GM11168 (cell line): ENCODE results near the gene NSUN2.

Experiments used
- in situ Hi-C: fragments of 300-500 bp; cut with MboI; formaldehyde crosslinking; loops from one replicate; pipeline ENCODE4 v1.12.0; 2022; ENCODE audit warnings: low sequenced_read_pairs; ENCODE audit not compliant: unreplicated experiment

The NSUN2 gene

GRCh38 chr5:6586647-6587042 is 46.2 kb downstream of the NSUN2 start:
- in situ Hi-C loops = loop anchor here (25.0 kb wide), 1 partner anchor 1099 kb away; no protein-coding TSS in a partner anchor

- in situ Hi-C loops = loop anchor here (25.0 kb wide), 1 partner anchor 1099 kb away; no protein-coding TSS in a partner anchor
Observed at GRCh38 chr5:6585939-6586646, 46.8 kb downstream of the NSUN2 start.

- in situ Hi-C loops = loop anchor here (25.0 kb wide), 1 partner anchor 1098 kb away; no protein-coding TSS in a partner anchor
Observed at GRCh38 chr5:6585168-6585567, 47.7 kb downstream of the NSUN2 start.

- in situ Hi-C loops = loop anchor here (25.0 kb wide), 1 partner anchor 1097 kb away; no protein-coding TSS in a partner anchor
Observed at GRCh38 chr5:6584727-6585126, 48.1 kb downstream of the NSUN2 start.

- in situ Hi-C loops = loop anchor here (25.0 kb wide), 1 partner anchor 1097 kb away; no protein-coding TSS in a partner anchor
Observed at GRCh38 chr5:6584101-6584645, 48.7 kb downstream of the NSUN2 start.

GRCh38 chr5:6583049-6583880 is 49.6 kb downstream of the NSUN2 start:
- in situ Hi-C loops = loop anchor here (25.0 kb wide), 1 partner anchor 1096 kb away; no protein-coding TSS in a partner anchor

GRCh38 chr5:6582507-6583048 is 50.3 kb downstream of the NSUN2 start:
- in situ Hi-C loops = loop anchor here (25.0 kb wide), 1 partner anchor 1095 kb away; no protein-coding TSS in a partner anchor

GRCh38 chr5:6581559-6582426 is 51.1 kb downstream of the NSUN2 start:
- in situ Hi-C loops = loop anchor here (25.0 kb wide), 1 partner anchor 1094 kb away; no protein-coding TSS in a partner anchor

GRCh38 chr5:6581090-6581489 is 51.8 kb downstream of the NSUN2 start:
- in situ Hi-C loops = loop anchor here (25.0 kb wide), 1 partner anchor 1094 kb away; no protein-coding TSS in a partner anchor

GRCh38 chr5:6579535-6579934 is 53.3 kb downstream of the NSUN2 start:
- in situ Hi-C loops = loop anchor here (25.0 kb wide), 1 partner anchor 1092 kb away; no protein-coding TSS in a partner anchor

GRCh38 chr5:6578676-6579343 is 54.0 kb downstream of the NSUN2 start:
- in situ Hi-C loops = loop anchor here (25.0 kb wide), 1 partner anchor 1092 kb away; no protein-coding TSS in a partner anchor

GRCh38 chr5:6576861-6577501 is 55.9 kb downstream of the NSUN2 start:
- in situ Hi-C loops = loop anchor here (25.0 kb wide), 1 partner anchor 1090 kb away; no protein-coding TSS in a partner anchor

GRCh38 chr5:6574537-6575245 is 58.2 kb downstream of the NSUN2 start:
- in situ Hi-C loops = loop anchor here (25.0 kb wide), 1 partner anchor 1087 kb away; no protein-coding TSS in a partner anchor

GRCh38 chr5:6574111-6574510 is 58.7 kb downstream of the NSUN2 start:
- in situ Hi-C loops = no loop called here

GRCh38 chr5:6573651-6574101 is 59.2 kb downstream of the NSUN2 start:
- in situ Hi-C loops = no loop called here

GRCh38 chr5:6572825-6573380 is 59.9 kb downstream of the NSUN2 start:
- in situ Hi-C loops = no loop called here
